ENCODE measurements around the gene KIAA0232.

KIAA0232 gene, protein sequence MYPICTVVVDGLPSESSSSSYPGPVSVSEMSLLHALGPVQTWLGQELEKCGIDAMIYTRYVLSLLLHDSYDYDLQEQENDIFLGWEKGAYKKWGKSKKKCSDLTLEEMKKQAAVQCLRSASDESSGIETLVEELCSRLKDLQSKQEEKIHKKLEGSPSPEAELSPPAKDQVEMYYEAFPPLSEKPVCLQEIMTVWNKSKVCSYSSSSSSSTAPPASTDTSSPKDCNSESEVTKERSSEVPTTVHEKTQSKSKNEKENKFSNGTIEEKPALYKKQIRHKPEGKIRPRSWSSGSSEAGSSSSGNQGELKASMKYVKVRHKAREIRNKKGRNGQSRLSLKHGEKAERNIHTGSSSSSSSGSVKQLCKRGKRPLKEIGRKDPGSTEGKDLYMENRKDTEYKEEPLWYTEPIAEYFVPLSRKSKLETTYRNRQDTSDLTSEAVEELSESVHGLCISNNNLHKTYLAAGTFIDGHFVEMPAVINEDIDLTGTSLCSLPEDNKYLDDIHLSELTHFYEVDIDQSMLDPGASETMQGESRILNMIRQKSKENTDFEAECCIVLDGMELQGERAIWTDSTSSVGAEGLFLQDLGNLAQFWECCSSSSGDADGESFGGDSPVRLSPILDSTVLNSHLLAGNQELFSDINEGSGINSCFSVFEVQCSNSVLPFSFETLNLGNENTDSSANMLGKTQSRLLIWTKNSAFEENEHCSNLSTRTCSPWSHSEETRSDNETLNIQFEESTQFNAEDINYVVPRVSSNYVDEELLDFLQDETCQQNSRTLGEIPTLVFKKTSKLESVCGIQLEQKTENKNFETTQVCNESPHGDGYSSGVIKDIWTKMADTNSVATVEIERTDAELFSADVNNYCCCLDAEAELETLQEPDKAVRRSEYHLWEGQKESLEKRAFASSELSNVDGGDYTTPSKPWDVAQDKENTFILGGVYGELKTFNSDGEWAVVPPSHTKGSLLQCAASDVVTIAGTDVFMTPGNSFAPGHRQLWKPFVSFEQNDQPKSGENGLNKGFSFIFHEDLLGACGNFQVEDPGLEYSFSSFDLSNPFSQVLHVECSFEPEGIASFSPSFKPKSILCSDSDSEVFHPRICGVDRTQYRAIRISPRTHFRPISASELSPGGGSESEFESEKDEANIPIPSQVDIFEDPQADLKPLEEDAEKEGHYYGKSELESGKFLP (N-terminal part only)

DNA sequence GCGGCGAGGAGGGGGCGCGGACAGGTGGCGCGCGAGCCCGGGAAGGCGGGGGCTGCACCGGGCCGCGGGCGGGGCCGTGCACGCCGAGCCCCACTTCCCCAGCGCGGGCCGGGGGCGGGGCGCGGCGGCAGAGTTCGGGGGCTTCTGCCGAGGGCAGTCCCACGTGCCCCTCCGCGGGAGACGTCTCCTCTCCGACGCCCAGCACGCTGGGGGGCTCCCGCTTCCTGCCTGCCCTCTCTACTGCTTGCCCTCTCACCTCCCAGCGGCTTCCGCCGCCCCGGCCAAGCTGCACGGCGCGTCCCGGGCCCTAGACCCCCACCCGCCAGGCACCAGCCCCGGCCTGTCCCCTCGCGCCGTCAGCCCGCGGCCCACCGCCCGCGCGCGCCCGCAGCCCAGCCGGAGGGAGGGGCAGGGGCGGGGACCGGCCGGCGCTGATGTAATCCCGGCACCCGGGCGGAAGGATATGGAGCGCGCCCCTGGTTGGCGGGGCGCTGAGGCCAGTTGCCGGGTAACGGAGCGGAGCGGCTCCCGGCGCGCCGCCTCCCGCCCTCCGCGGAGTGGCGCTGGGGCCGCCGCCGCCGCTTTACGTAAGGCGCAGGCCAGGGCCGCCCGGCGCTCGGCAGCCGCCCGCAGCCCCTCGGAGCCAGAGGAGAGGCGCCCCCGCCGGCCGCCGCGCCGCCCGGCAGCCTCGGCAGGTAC is at the start of gene KIAA0232:
Gene KIAA0232, plus strand, starts transcription at position 581 of the 699 bp plus-strand sequence. CDS start 41,727 bp downstream, outside the sequence.
- in situ Hi-C loops (cut with HindIII; ENCODE audit: low sequenced_read_pairs) = no loop called here
- H3K4me3 ChIP-seq (ENCODE audit: low read depth, low read length) = peak within 1 kb of the TSS; percentile 96
- TF ChIP-seq, protein P1, sequence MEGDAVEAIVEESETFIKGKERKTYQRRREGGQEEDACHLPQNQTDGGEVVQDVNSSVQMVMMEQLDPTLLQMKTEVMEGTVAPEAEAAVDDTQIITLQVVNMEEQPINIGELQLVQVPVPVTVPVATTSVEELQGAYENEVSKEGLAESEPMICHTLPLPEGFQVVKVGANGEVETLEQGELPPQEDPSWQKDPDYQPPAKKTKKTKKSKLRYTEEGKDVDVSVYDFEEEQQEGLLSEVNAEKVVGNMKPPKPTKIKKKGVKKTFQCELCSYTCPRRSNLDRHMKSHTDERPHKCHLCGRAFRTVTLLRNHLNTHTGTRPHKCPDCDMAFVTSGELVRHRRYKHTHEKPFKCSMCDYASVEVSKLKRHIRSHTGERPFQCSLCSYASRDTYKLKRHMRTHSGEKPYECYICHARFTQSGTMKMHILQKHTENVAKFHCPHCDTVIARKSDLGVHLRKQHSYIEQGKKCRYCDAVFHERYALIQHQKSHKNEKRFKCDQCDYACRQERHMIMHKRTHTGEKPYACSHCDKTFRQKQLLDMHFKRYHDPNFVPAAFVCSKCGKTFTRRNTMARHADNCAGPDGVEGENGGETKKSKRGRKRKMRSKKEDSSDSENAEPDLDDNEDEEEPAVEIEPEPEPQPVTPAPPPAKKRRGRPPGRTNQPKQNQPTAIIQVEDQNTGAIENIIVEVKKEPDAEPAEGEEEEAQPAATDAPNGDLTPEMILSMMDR (IDR thresholded peaks at IDR 0.05; ENCODE audit: low read depth, low read length, missing control alignments) = no peak
- peak; percentile 82 for DNase-seq (ENCODE audit: low read depth)

DNA sequence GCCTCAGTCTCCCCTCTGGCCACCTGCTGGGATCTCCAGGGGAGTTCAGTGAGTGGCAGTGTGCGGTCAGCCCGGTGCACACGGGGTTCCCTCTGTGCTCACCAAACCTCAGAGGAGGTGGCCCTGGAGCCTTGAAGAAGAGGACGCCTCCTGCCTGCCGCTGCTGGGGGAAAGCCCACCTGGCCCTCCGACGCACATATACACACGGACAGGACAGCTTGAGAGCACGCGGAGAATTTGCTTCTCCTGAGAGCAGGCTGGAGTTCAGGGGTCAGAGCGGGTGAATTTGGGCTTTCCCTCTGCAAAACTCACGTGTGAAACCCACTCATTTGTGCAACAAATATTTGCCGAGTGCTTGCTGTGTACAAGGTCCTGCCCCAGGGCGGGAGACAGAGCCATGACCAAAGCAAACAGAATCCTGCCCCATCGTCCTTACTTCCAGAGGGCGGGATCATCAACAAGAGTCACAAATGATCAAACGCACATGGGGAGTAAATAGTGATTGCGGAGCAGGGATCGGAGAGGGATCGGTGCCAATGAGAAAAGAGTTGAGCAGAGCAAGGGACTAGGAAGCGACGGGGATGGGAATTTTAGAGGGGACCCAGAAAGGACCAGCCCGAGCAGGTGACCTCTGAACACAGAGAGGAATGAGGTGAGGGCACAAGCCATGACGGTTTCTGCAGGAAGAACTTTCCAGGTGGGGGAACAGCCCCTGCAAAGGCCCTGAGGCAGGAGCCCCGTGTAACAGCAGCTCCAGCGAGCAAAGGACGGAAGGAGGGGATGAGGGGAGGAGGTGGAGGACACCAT is 49.0 kb upstream of the KIAA0232 start:
- no peak for DNase-seq (ENCODE audit: low read depth)
- TF ChIP-seq, protein P1 (IDR thresholded peaks at IDR 0.05; ENCODE audit: low read depth, low read length, missing control alignments) = no peak
- in situ Hi-C loops (cut with HindIII; ENCODE audit: low sequenced_read_pairs) = no loop called here
- no peak overlapping the region for H3K4me3 ChIP-seq (ENCODE audit: low read depth, low read length)

DNA sequence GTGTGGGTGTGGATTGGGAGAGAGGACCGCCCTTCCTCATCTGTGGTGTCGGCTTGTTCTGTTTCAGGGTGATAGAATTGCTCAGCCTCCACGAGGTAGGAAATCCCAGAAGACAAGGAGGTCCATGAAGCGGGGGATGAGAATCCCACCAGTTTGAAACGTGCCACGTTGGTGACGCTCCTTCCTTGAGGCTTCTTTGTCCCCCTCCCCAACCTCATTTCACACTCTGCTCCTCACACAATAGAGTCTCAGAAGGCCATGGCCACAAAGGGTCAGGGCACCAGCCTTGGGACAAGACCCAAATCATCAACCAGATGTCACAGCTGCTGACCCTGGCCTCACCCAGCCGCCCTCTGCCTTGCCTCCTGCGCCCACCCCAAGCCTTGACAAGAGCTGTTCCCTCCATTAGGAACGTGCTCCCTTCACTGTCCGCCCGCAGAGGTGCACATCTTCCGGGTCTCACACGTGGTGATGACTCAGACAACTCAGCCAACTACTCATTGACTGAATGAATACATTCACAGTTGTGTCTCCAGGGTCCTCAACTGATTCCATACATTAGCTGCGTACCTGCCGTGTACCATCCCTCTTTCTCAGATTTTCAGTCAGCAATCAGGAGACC is 48.3 kb upstream of the KIAA0232 start:
- TF ChIP-seq, protein P1 (IDR thresholded peaks at IDR 0.05; ENCODE audit: low read depth, low read length, missing control alignments) = no peak
- in situ Hi-C loops (cut with HindIII; ENCODE audit: low sequenced_read_pairs) = no loop called here
- H3K4me3 ChIP-seq (ENCODE audit: low read depth, low read length) = no peak overlapping the region
- DNase-seq (ENCODE audit: low read depth) = no peak

DNA sequence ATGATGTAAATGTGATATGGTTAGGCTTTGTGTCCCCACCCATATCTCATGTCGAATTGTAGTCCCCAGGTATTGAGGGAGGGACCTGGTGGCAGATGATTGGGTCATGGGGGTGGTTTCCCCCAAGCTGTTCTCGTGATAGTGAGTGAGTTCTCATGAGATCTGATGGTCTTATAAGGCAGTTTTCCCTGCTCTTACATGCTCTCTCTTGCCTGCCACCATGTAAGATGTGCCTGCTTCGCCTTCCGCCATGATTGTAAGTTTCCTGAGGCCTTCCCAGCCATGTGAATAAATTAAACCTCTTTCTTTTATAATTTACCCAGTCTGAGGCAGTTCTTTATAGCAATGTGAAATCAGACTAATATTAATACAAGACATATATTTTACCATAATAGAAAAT is 42.6 kb upstream of the KIAA0232 start:
- no peak overlapping the region for H3K4me3 ChIP-seq (ENCODE audit: low read depth, low read length)
- in situ Hi-C loops (cut with HindIII; ENCODE audit: low sequenced_read_pairs) = no loop called here
- TF ChIP-seq, protein P1 (IDR thresholded peaks at IDR 0.05; ENCODE audit: low read depth, low read length, missing control alignments) = no peak
- no peak for DNase-seq (ENCODE audit: low read depth)

DNA sequence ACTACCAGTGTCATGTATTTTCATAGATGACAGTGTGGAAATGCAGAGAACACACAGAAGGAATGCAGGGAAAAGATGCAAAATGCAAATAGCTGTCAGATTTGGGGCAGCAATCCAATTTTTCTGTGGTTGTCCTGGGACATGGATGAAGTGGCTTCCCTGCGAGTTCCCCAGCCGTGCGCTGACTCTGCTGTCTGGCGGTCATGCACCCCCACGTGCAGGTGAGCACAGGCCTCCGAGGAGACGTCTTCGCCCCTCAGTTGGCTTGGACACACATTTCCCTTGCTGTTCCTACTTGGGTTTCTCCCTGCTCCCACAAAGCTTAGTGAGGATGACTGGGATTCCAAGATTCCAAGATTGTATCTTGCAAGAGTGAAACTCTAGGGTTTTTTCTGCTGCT is 42.2 kb upstream of the KIAA0232 start:
- TF ChIP-seq, protein P1 (IDR thresholded peaks at IDR 0.05; ENCODE audit: low read depth, low read length, missing control alignments) = no peak
- in situ Hi-C loops (cut with HindIII; ENCODE audit: low sequenced_read_pairs) = no loop called here
- no peak overlapping the region for H3K4me3 ChIP-seq (ENCODE audit: low read depth, low read length)
- DNase-seq (ENCODE audit: low read depth) = no peak

Data from astrocyte of the cerebellum (primary cell).